ENCODE measurements around the gene ELFN1. TPM values are rescaled to one million over a fixed set of nuclear protein-coding genes. Genes with fewer than 3 reads are reported as not detected.

Gene ELFN1
- total RNA-seq, 1 donor from 2014 or later = 0.62 TPM

- no peaks in the 10 kb centered on the region for H3K27me3 Mint-ChIP-seq (ENCODE audit: unreplicated experiment)
- no peak overlapping the region for H3K27ac Mint-ChIP-seq (ENCODE audit: unreplicated experiment)
- H3K36me3 Mint-ChIP-seq (ENCODE audit: unreplicated experiment) = no peaks in the 10 kb centered on the region
- no peak overlapping the region for H3K4me3 Mint-ChIP-seq (ENCODE audit: unreplicated experiment)
- DNase-seq (ENCODE audit: extremely low spot score, unreplicated experiment) = no peak
- no peaks in the 10 kb centered on the region for H3K9me3 Mint-ChIP-seq (ENCODE audit: unreplicated experiment)
- TF ChIP-seq CTCF (IDR thresholded peaks at IDR 0.05) = no peak
- no peaks in the 10 kb centered on the region for H3K4me1 Mint-ChIP-seq (ENCODE audit: unreplicated experiment)
These were observed 55.9 kb downstream of the ELFN1 start for GRCh38 chr7:1725766-1726630.

- Mint-ChIP-seq H3K4me3 (ENCODE audit: unreplicated experiment) (no peak overlapping the region), H3K27ac (ENCODE audit: unreplicated experiment) (no peak overlapping the region), H3K27me3 (ENCODE audit: unreplicated experiment) (peaks cover 2% of the 10 kb centered on the region), H3K4me1 (ENCODE audit: unreplicated experiment) (no peaks in the 10 kb centered on the region), H3K36me3 (ENCODE audit: unreplicated experiment) (no peaks in the 10 kb centered on the region), H3K9me3 (ENCODE audit: unreplicated experiment) (no peaks in the 10 kb centered on the region)
- DNase-seq (ENCODE audit: extremely low spot score, unreplicated experiment) = no peak
- no peak for TF ChIP-seq CTCF (IDR thresholded peaks at IDR 0.05)
These were observed 57.0 kb downstream of the ELFN1 start for GRCh38 chr7:1727079-1727478.

DNA sequence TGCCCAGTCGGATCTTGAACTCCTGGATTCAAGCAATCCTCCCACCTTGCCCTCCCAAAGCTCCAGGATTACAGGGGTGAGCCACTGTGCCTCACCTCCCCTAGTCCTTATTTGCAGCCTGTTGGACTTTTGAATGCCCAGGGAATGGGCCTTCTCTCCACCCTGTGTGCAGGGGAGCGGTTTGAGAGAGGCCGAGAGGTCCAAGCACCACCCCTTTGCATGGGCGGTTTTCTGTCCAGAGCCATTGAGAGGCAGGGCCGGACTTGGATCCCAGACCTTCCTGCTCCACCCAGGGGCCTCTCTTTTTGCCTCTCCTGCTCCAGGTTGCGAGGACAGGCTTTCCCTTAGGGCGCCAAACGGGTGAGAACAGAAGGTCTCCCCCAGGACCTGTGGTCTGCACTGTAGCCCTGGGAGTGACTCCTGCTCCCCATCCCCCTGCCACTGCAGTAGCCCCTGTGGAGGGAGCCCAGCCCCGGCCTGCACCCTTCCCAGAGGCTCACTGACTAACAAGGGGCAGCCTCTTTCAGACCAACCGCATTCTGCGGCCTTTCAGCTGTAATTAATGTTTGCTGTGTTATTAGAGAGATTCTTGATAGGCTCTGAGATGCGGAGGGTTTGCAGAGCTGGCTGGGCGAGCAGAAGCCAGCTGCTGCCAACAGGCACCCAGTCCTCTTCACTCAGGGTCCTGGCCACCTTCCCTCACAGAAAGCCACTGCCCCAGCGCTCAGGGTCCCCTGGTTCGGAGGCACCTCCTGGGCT, 57.9 kb downstream of the ELFN1 start:
- H3K4me1 Mint-ChIP-seq (ENCODE audit: unreplicated experiment) = no peaks in the 10 kb centered on the region
- no peak for TF ChIP-seq CTCF (IDR thresholded peaks at IDR 0.05)
- no peaks in the 10 kb centered on the region for H3K9me3 Mint-ChIP-seq (ENCODE audit: unreplicated experiment)
- no peak overlapping the region for H3K27ac Mint-ChIP-seq (ENCODE audit: unreplicated experiment)
- peaks cover 7% of the 10 kb centered on the region for H3K27me3 Mint-ChIP-seq (ENCODE audit: unreplicated experiment)
- H3K4me3 Mint-ChIP-seq (ENCODE audit: unreplicated experiment) = no peak overlapping the region
- no peaks in the 10 kb centered on the region for H3K36me3 Mint-ChIP-seq (ENCODE audit: unreplicated experiment)
- no peak for DNase-seq (ENCODE audit: extremely low spot score, unreplicated experiment)

DNA sequence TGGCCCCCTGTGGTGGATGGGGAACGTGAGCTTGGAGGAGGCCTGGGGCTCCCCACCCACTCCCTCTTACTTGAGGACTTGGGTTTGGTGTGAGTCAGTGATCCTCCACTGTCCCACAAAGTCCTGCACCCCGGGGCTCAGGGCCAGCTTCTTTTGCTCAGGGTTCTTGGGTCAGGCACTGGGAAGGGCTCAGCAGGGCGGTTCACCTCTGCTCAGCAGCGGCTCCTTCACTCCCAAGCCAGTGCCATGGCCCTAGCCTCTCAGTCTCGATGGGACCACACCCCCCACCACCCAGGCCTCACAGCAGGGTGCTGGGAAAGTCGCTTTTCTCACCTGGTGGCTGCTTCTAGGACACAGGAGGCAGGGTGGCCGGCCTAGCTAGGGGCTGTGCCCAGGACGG, 59.1 kb downstream of the ELFN1 start:
- TF ChIP-seq CTCF (IDR thresholded peaks at IDR 0.05) = no peak
- H3K9me3 Mint-ChIP-seq (ENCODE audit: unreplicated experiment) = no peaks in the 10 kb centered on the region
- no peak for DNase-seq (ENCODE audit: extremely low spot score, unreplicated experiment)
- no peaks in the 10 kb centered on the region for H3K4me1 Mint-ChIP-seq (ENCODE audit: unreplicated experiment)
- no peak overlapping the region for H3K4me3 Mint-ChIP-seq (ENCODE audit: unreplicated experiment)
- H3K27ac Mint-ChIP-seq (ENCODE audit: unreplicated experiment) = no peak overlapping the region
- H3K27me3 Mint-ChIP-seq (ENCODE audit: unreplicated experiment) = peaks cover 12% of the 10 kb centered on the region
- H3K36me3 Mint-ChIP-seq (ENCODE audit: unreplicated experiment) = no peaks in the 10 kb centered on the region

- H3K4me1 Mint-ChIP-seq (ENCODE audit: unreplicated experiment) = no peaks in the 10 kb centered on the region
- no peaks in the 10 kb centered on the region for H3K36me3 Mint-ChIP-seq (ENCODE audit: unreplicated experiment)
- H3K9me3 Mint-ChIP-seq (ENCODE audit: unreplicated experiment) = no peaks in the 10 kb centered on the region
- H3K27me3 Mint-ChIP-seq (ENCODE audit: unreplicated experiment) = peaks cover 12% of the 10 kb centered on the region
- no peak overlapping the region for H3K27ac Mint-ChIP-seq (ENCODE audit: unreplicated experiment)
- no peak for DNase-seq (ENCODE audit: extremely low spot score, unreplicated experiment)
- H3K4me3 Mint-ChIP-seq (ENCODE audit: unreplicated experiment) = no peak overlapping the region
- TF ChIP-seq CTCF (IDR thresholded peaks at IDR 0.05) = no peak
These were observed 59.7 kb downstream of the ELFN1 start for GRCh38 chr7:1729773-1730172.

All from osteocyte (in vitro differentiated cells).